Measurements from ENCODE around the gene UBE2F.
"Not testable (repeated sequence)": the region's sequence is repeated elsewhere in the genome, so short reads cannot be mapped to it uniquely, and the experiment has no call there.

Gene UBE2F

DNA sequence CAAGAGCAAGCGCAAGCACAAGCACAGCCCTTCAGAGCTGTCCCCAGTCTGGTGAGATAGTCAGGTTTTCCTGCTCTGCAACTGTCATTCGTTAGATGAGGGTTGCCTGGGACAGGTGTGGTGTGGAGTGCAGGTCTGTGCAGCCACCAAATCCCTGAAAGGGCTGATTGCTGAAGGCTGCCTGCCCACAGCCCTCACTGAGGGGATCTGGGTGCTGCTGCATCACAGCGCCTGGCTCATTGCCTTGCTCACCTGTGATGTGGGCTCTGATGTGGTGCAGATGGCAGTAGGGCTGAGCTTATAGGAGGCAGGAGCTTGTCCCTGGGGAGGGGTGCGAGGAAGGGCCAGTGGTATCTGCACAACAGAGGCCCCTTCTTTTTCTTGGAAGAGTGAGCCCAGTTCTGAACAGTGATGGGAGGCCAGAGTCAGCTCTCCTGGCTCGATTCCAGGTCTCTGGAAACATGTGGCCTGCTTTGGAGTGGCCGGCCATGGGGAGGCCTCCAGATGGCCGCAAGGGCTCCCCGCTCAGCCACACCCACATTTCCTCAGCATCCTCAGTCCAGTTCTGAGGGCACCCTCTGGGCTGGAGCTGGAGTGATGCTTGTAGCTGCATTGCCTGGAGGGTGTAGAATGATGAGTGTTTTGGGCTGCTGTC is 11.4 kb downstream of the UBE2F start:
- no peak overlapping the region for H3K4me3 ChIP-seq (replicated peaks; ENCODE audit: low read depth, low read length)

GRCh38 chr2:237979331-237979730 is 12.5 kb downstream of the UBE2F start:
- no peak overlapping the region for H3K4me3 ChIP-seq (replicated peaks; ENCODE audit: low read depth, low read length)
- TF ChIP-seq CTCF (IDR thresholded peaks at IDR 0.05; ENCODE audit: low read depth, low read length, missing control alignments), result no peak
- no peak for DNase-seq (ENCODE audit: extremely low read depth, low read depth)

More for the DNA sequence above, 11.4 kb downstream of the UBE2F start:
- DNase-seq (ENCODE audit: extremely low read depth, low read depth), result no peak
- TF ChIP-seq CTCF (IDR thresholded peaks at IDR 0.05; ENCODE audit: low read depth, low read length, missing control alignments), result no peak

DNA sequence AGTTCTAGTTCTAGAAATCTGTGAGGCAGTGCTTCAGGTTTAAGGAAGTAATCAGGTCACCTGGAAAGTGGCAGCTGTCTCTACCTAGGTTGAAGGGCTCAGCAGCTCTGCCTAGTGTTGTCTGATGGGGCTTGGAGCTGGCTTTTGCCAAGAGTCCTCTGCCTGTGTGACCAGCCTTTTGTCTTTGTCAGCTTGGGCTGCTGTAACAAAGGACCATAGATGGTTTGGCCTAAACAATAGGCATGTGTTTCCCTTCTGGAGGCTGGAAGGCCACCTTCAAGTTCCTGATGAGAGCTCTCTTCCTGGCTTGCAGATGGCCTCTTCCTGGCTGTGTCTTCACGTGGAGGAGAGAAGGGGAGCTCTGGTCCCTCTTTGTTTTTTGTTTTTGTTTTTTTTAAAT is 13.3 kb downstream of the UBE2F start:
- no peak for TF ChIP-seq CTCF (IDR thresholded peaks at IDR 0.05; ENCODE audit: low read depth, low read length, missing control alignments)
- no peak for DNase-seq (ENCODE audit: extremely low read depth, low read depth)
- no peak overlapping the region for H3K4me3 ChIP-seq (replicated peaks; ENCODE audit: low read depth, low read length)

DNA sequence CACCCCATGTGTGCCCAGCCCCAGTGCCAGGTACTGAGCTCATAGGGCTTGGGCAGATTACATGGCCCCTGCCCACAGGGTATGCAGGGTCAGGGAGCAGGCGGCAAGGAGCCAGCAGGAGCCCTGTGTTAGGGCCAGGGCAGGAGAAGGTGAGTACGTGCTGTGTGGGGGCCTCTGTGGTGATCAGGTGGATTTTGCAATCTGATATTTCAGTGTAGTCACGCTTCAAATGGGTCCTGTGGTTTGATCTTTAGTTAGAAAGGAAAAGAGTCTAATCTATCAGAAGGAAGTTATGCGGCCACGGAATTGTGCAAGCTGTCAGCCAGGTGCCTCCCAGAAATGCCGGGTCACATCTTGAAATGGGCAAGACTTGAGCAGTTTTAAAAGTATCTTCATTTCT is 13.9 kb downstream of the UBE2F start:
- DNase-seq (ENCODE audit: extremely low read depth, low read depth), result no peak
- H3K4me3 ChIP-seq (replicated peaks; ENCODE audit: low read depth, low read length), result no peak overlapping the region
- no peak for TF ChIP-seq CTCF (IDR thresholded peaks at IDR 0.05; ENCODE audit: low read depth, low read length, missing control alignments)

DNA sequence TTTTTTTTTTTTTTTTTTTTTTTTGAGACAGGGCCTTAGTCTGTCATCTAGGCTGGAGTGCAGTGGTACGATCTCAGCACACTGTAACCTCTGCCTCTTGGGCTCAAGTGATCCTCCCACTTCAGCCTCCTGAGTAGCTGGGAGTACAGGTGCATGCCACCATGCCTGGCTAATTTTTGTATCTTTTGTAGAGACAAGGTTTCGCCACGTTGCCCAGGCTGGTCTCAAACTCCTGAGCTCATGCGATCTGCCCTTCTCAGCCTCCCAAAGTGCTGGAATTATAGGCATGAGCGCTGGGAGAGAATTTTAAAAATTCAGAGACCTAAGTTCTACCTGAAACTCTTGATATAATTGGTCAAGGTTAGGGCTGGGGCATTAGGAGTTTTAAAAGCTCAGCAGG is 14.8 kb downstream of the UBE2F start:
- H3K4me3 ChIP-seq (replicated peaks; ENCODE audit: low read depth, low read length); DNase-seq (ENCODE audit: extremely low read depth, low read depth): not testable (repeated sequence)

- no peak overlapping the region for H3K4me3 ChIP-seq (replicated peaks; ENCODE audit: low read depth, low read length)
- TF ChIP-seq CTCF (IDR thresholded peaks at IDR 0.05; ENCODE audit: low read depth, low read length, missing control alignments), result no peak
- DNase-seq (ENCODE audit: extremely low read depth, low read depth), result no peak
Observed at GRCh38 chr2:237982039-237982725, 15.4 kb downstream of the UBE2F start.

- H3K4me3 ChIP-seq (replicated peaks; ENCODE audit: low read depth, low read length), result no peak overlapping the region
- no peak for TF ChIP-seq CTCF (IDR thresholded peaks at IDR 0.05; ENCODE audit: low read depth, low read length, missing control alignments)
- DNase-seq (ENCODE audit: extremely low read depth, low read depth), result no peak
Observed at GRCh38 chr2:237983922-237984321, 17.1 kb downstream of the UBE2F start.
